NCI-H2196 (cell line): ENCODE measurements around the gene DUSP5.
A peak's percentile ranks its signal among the peaks of the same experiment; 100 is the strongest.
"Not testable (repeated sequence)": the region's sequence is repeated elsewhere in the genome, so short reads cannot be mapped to it uniquely, and the experiment has no call there.

Experiments
- DNase-seq: peaks from one replicate; lab custom pipeline; 2025; ENCODE audit not compliant: unreplicated experiment; lab: John Stamatoyannopoulos, UW

The DUSP5 gene

GRCh38 chr10:110497438-110498086 is at the start of gene DUSP5:
DUSP5 (plus strand) TSS chr10:110497907; CDS start chr10:110498122, 215 bp downstream.
- peak; percentile 83 for DNase-seq

- no peak for DNase-seq
Observed at GRCh38 chr10:110448682-110449418, 48.9 kb upstream of the DUSP5 start.

- DNase-seq: no peak
Observed at GRCh38 chr10:110455446-110455845, 42.3 kb upstream of the DUSP5 start.

- no peak for DNase-seq
Observed at GRCh38 chr10:110456046-110456445, 41.7 kb upstream of the DUSP5 start.

GRCh38 chr10:110456523-110457091 is 41.1 kb upstream of the DUSP5 start:
- DNase-seq: peak; percentile 1

GRCh38 chr10:110457851-110458250 is 39.9 kb upstream of the DUSP5 start:
- no peak for DNase-seq

- no peak for DNase-seq
Observed at GRCh38 chr10:110458266-110458920, 39.3 kb upstream of the DUSP5 start.

GRCh38 chr10:110459600-110459999 is 38.1 kb upstream of the DUSP5 start:
- DNase-seq: no peak

GRCh38 chr10:110460111-110460809 is 37.4 kb upstream of the DUSP5 start:
- DNase-seq: peak; percentile 59

GRCh38 chr10:110461088-110461487 is 36.6 kb upstream of the DUSP5 start:
- no peak for DNase-seq

GRCh38 chr10:110461530-110461929 is 36.2 kb upstream of the DUSP5 start:
- no peak for DNase-seq

- DNase-seq: no peak
Observed at GRCh38 chr10:110462166-110463095, 35.3 kb upstream of the DUSP5 start.

- not testable (repeated sequence) for DNase-seq
Observed at GRCh38 chr10:110468258-110468657, 29.4 kb upstream of the DUSP5 start.

- DNase-seq: not testable (repeated sequence)
Observed at GRCh38 chr10:110470541-110470940, 27.2 kb upstream of the DUSP5 start.

GRCh38 chr10:110471566-110472139 is 26.1 kb upstream of the DUSP5 start:
- DNase-seq: no peak

- no peak for DNase-seq
Observed at GRCh38 chr10:110474017-110474416, 23.7 kb upstream of the DUSP5 start.

- no peak for DNase-seq
Observed at GRCh38 chr10:110474826-110475225, 22.9 kb upstream of the DUSP5 start.

- no peak for DNase-seq
Observed at GRCh38 chr10:110475722-110476515, 21.8 kb upstream of the DUSP5 start.

GRCh38 chr10:110479710-110480109 is 18.0 kb upstream of the DUSP5 start:
- DNase-seq: peak; percentile 21
